NOMO-1 treated with dmso at 0.1 percent for 144 hours (cell line): Measurements from ENCODE around the gene MT2A.

Experiments
- DNase-seq: peaks from one replicate; lab custom pipeline; 2025; ENCODE audit not compliant: unreplicated experiment; lab: John Stamatoyannopoulos, UW

MT2A gene

GRCh38 chr16:56594292-56594619, 14.1 kb upstream of the MT2A start:
- DNase-seq = no peak

DNA sequence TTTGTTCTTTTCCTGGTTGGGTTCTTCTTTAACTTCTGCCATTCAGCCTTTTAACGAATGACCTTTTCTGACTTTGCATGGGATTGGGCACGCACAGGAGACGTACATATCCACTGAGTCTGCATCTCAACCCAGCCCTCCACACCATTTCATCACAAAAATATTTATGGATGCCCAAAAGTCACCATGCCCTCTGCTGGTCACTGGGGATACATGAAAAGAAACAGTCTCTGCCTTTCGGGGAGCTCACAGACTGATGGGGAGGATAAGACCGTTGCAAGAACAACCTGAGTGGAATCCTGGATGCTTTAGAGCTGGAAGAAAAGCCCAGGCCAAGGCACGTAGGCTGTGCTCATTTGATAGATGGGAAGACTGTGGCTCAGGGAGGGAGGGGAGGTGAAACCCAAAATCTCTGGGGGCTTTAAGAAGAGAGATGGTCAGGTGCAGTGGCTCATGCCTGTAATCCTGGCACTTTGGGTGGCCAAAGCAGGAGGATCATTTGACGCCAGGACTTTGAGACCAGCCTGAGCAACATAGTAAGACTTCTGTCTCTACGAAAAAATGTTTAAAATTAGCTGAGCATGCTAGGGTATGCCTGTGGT, 7.9 kb upstream of the MT2A start:
- DNase-seq = peak; percentile 31

- DNase-seq = no peak
These were observed 7.1 kb upstream of the MT2A start for GRCh38 chr16:56601325-56601724.

- no peak for DNase-seq
These were observed 4.8 kb upstream of the MT2A start for GRCh38 chr16:56603589-56603988.

GRCh38 chr16:56604966-56605365, 3.4 kb upstream of the MT2A start:
- no peak for DNase-seq

GRCh38 chr16:56605475-56605874, 2.9 kb upstream of the MT2A start:
- DNase-seq = no peak

DNA sequence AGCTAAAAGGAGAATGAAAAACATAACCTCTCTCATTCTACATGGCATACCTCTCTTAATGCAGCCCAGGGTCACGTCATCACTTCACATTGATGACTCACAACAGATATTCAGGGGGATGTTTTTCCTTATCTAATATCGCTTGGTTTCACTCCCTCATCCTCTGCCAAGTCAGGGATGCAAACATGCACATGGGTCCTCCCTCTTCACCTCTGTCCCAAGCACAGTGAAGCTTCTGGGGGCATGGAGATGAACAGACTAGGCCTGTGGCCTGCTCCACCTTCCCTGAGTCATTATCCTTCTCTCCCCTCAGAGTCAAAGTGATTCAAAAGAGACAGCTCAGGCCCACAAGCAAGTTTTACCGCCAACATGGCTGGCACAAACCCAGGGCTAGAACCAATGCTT, 2.3 kb upstream of the MT2A start:
- DNase-seq = no peak

DNA sequence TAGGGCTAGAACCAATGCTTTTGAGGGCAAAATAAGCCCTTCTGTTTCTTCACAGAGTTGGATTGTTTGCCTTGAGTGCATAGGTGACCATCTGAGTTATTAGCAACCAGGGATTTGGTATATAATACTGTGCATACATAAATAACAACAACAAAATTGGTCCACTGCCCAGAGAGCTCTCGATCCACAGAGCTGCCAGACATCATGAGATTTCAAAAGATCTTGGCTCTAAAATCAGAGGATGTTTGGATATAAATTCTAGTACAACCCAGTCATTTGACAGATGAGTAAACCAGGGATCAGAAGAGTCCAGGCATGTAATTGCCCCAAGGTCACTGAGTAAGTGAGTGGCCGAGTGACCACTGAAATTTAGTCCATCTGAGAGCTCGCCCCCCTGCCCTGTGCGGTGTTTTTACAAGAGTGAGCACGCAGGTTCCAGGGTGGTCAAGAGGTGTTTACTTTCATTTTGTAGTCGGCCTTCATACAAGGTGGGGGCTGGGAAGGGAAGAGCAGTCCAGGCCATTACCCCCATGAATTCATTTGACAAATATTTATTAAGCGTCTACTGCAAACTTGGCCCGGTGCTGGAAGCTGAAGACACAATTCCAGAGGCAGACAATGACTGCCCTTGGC, 1.8 kb upstream of the MT2A start:
- DNase-seq = no peak

DNA sequence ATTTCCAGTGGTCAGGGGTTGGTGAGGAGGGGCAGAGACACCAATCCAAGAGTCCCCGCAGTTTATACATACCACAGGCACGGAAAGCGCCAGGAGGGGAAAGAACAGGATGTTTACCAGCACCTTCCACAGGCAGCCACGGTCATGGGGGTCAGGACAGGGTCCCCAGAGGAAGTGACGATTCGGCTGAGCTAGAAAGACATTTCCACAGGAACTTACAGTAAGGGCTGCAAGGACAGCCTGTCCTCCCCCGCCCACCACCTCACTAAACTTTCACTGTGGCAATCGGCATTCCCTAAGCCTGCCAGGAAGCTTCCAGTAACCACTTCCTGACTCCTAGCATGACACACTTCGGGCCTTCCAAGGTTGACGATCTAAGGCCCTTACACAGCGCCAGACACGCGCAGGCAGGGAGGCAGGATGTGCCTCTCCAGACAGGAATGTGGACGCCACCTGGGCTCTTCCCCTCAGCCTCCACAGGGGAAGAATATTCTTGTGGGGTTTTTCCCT, 1.2 kb upstream of the MT2A start:
- no peak for DNase-seq

- no peak for DNase-seq
These were observed 725 bp upstream of the MT2A start for GRCh38 chr16:56607675-56608042.

DNA sequence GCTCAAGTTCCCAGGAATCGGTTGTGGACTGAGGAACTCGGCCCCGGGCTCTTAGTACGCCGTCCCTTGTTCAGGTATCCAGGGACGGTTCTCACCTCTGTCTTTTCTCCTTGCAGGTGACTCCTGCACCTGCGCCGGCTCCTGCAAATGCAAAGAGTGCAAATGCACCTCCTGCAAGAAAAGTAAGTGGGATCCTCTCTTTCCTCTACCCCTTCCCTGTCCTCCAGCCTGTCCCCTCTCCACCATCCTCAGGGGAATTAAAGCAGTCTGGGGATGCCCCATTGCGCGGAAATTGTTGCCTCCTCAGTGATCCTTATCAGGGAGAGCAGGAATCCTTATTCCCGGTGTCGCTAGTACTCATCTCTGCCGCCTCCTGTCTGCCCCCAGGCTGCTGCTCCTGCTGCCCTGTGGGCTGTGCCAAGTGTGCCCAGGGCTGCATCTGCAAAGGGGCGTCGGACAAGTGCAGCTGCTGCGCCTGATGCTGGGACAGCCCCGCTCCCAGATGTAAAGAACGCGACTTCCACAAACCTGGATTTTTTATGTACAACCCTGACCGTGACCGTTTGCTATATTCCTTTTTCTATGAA, 585 bp downstream of the MT2A start:
- DNase-seq = no peak

- DNase-seq = peak; percentile 94
These were observed 1.1 kb downstream of the MT2A start for GRCh38 chr16:56609463-56609921.

DNA sequence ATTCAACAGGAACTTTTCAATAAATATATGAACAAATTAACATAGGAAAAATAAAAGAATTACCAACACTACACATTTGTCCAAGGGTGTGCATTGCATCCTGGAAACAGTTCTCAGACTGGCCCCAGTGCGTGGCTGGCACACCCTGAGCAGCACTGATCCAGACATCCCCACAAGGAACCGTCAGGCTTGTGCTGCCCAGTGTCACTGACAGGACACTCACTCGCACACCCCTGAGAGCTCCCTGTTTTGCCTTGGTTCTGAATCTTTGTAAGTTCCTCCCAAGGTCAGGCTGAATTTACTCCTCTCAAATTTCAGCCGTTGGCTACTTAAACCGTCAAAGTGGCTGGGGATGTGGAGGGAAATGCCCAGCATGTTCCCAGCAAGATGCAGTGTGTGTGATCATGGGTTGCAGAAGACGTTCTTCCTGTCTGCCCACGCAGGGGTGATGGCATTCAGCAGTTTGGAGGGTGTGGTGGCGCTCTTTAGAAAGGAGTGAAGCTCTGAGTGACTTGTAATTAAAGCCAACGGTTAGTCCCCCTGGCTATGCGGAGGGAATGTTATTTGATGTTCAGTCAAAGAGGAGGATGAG, 1.7 kb downstream of the MT2A start:
- peak; percentile 60 for DNase-seq

- DNase-seq = no peak
These were observed 2.3 kb downstream of the MT2A start for GRCh38 chr16:56610609-56611111.

- DNase-seq = no peak
These were observed 3.0 kb downstream of the MT2A start for GRCh38 chr16:56611281-56611833.

GRCh38 chr16:56613706-56614105, 5.3 kb downstream of the MT2A start:
- no peak for DNase-seq

DNA sequence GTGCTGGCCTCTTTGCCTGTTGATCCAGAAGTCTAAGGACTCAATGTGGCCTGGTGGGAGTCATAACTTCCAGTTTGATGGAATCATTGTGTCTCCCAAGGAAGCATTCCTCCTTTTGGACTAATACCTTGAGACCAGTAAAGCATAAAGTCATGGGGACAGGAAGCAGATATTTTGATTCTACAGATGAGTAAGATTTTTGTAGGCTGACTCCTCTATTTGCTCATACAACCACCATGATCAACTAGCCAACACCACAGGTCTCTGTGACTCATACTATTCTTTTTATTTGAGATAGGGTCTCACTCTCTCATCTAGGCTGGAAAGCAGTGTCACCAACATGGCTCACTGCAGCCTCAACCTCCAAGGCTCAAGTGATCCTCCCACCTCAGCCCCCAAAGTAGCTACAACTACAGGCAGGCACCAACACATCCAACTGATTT, 6.2 kb downstream of the MT2A start:
- DNase-seq = no peak

- DNase-seq = no peak
These were observed 7.0 kb downstream of the MT2A start for GRCh38 chr16:56615353-56615752.

DNA sequence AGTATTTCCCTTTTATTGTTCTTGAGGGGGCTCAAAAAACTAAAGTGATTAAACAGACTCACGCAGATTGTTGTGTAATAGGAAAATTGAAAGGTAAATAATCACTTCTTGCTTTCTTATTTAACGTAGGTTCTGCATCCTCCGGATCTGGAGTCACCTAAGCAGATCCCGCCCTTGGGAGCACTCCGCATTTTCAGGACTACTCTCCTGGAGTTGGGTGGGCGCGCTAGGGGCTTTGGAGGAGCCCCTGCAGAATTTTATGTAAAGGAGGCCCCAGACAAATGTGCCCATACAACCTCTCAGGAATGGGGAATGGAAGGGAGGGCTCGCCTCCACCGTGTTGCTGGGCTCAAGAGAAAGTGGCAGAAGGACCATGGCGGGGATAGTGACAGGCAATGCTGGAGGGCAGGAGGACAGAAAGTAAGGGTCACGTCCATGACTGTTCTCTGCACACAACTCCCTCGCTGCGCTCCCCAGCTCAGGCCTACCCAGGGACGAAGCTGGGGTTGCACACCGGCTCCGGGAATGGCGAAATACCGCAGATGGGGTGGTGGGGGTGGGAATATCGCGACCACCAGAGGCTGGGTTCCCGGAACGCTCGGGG, 8.3 kb downstream of the MT2A start:
- no peak for DNase-seq

DNA sequence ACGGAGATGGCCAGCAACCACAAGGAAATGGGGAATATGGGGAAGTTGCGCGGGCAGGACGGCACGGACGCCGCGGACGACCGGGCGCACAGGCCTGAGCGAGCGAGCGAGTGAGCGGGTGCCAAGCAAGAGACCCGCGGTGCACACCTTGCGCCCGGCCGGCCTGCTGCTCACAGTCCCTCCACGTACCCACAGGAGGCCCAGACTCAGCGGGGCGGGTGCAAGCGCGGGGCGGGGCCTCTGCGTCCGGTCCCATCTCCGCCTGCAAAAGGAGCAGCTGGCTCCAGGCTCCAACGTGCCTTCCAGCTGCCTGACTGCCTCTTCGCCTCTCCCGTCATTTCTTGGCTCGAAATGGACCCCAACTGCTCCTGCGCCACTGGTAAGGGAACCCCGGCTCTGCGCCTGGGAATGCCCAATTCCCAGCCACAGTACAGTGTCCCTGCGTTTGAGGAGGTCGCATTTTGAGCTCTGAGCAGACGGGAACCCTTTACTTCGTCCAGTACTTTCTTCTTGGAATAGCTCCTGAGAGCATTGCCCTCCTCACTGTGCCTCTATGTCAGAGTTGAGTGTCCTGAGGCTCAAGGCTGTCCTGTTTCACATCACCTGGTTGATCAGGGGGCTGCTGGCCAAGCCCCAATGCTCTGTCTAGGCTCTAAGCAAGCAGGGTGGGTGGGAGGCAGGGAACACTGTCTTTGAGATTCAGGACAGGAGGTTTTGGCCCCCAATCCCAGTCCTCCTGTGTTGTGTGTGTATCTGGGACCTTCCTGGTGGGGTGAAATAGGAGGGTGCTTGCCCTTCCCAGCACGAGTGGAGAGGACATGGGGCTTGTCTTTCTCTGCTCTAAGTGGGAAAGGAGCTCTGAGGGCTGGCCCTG, 9.1 kb downstream of the MT2A start:
- DNase-seq = no peak
